Liver (tissue), 9 donors: Measurements from ENCODE around the gene WIPF2. TPM values are rescaled to one million over a fixed set of nuclear protein-coding genes. Genes with fewer than 3 reads are reported as not detected.

Source experiments
- DNase-seq: peaks from one replicate; pipeline ENCODE4 v3.0.0-alpha.2; 2017; ENCODE audit warnings: low spot score
- H3K27ac ChIP-seq, 2 donors: one replicate each; pipeline ENCODE4 v1.7.0; 2013; ENCODE audit warnings: inconsistent platforms in 2 of 2, low read length in 2 of 2, control low read depth in 1 of 2, low read depth in 1 of 2, mild to moderate bottlenecking in 1 of 2
- H3K27me3 ChIP-seq, 4 donors: one replicate each; pipeline versions ENCODE4 v1.6.1 to v1.7.0; 2013; ENCODE audit warnings: low read length in 3 of 4, inconsistent platforms in 1 of 4, mild to moderate bottlenecking in 1 of 4, moderate library complexity in 1 of 4; ENCODE audit not compliant: control insufficient read depth in 4 of 4, insufficient read depth in 4 of 4
- H3K36me3 ChIP-seq, 4 donors: one replicate each; pipeline versions ENCODE4 v1.6.1 to v1.7.0; 2013; ENCODE audit warnings: low read length in 3 of 4, mild to moderate bottlenecking in 3 of 4, low read depth in 1 of 4, moderate library complexity in 1 of 4; ENCODE audit not compliant: control insufficient read depth in 4 of 4, insufficient read depth in 3 of 4
- H3K4me1 ChIP-seq, 4 donors: one replicate each; pipeline versions ENCODE4 v1.6.1 to v1.7.0; 2013; ENCODE audit warnings: low read length in 3 of 4, mild to moderate bottlenecking in 3 of 4, moderate library complexity in 1 of 4; ENCODE audit not compliant: control insufficient read depth in 4 of 4, insufficient read depth in 4 of 4
- H3K4me3 ChIP-seq, 3 donors: one replicate each; pipeline versions ENCODE4 v1.6.1 to v1.7.0; 2013; ENCODE audit warnings: low read length in 3 of 3, control low read depth in 1 of 3, low read depth in 1 of 3, mild to moderate bottlenecking in 1 of 3
- H3K9ac ChIP-seq, 2 donors: one replicate each; pipeline ENCODE4 v1.7.0; 2013; ENCODE audit warnings: low read length in 2 of 2, mild to moderate bottlenecking in 2 of 2, moderate library complexity in 2 of 2, control low read depth in 1 of 2, low read depth in 1 of 2
- H3K9me3 ChIP-seq, 4 donors: one replicate each; pipeline versions ENCODE4 v1.6.1 to v1.7.0; 2013; ENCODE audit warnings: low read length in 3 of 4; ENCODE audit not compliant: control insufficient read depth in 4 of 4
- ATF3 ChIP-seq: IDR thresholded peaks from 2 replicates; pipeline ENCODE4 v1.6.1; 2016; ENCODE audit warnings: antibody characterized with exemption
- EGR1 ChIP-seq, 2 donors: IDR thresholded peaks; 2 replicates each; pipeline ENCODE4 v1.6.1; 2016 to 2018; ENCODE audit warnings: antibody characterized with exemption in 2 of 2, low read depth in 2 of 2
- FOXA1 ChIP-seq: IDR thresholded peaks from 2 replicates; pipeline ENCODE4 v1.6.1; 2016; ENCODE audit warnings: antibody characterized with exemption
- FOXA2 ChIP-seq: IDR thresholded peaks from 2 replicates; pipeline ENCODE4 v1.6.1; 2016; ENCODE audit warnings: antibody characterized with exemption
- GABPA ChIP-seq, 2 donors: IDR thresholded peaks in 1 of 2; conservative IDR thresholded peaks in 1 of 2; 2 replicates each; pipeline ENCODE4 v1.6.1; 2016; ENCODE audit warnings: antibody characterized with exemption in 2 of 2, mild to moderate bottlenecking in 1 of 2, moderate library complexity in 1 of 2
- HNF4A ChIP-seq, 2 donors: conservative IDR thresholded peaks; 2 replicates each; pipeline ENCODE4 v1.6.1; 2016; ENCODE audit warnings: antibody characterized with exemption in 2 of 2, mild to moderate bottlenecking in 2 of 2
- HNF4G ChIP-seq: IDR thresholded peaks from 2 replicates; pipeline ENCODE4 v1.6.1; 2016; ENCODE audit warnings: antibody characterized with exemption
- JUND ChIP-seq, 2 donors: IDR thresholded peaks; 2 replicates each; pipeline ENCODE4 v1.6.1; 2016; ENCODE audit warnings: antibody characterized with exemption in 2 of 2
- MAX ChIP-seq: IDR thresholded peaks from 2 replicates; pipeline ENCODE4 v1.6.1; 2016; ENCODE audit warnings: antibody characterized with exemption
- NR2F2 ChIP-seq: IDR thresholded peaks from 2 replicates; pipeline ENCODE4 v1.6.1; 2016; ENCODE audit warnings: antibody characterized with exemption
- RAD21 ChIP-seq, 2 donors: IDR thresholded peaks; 2 replicates each; pipeline ENCODE4 v1.6.1; 2016; ENCODE audit warnings: antibody characterized with exemption in 2 of 2, mild to moderate bottlenecking in 2 of 2
- RXRA ChIP-seq, 2 donors: IDR thresholded peaks; 2 replicates each; pipeline ENCODE4 v1.6.1; 2017 to 2018; ENCODE audit warnings: antibody characterized with exemption in 2 of 2, mild to moderate bottlenecking in 1 of 2
- SP1 ChIP-seq: IDR thresholded peaks from 2 replicates; pipeline ENCODE4 v1.6.1; 2018; ENCODE audit warnings: antibody characterized with exemption, mild to moderate bottlenecking
- TAF1 ChIP-seq: conservative IDR thresholded peaks from 2 replicates; pipeline ENCODE4 v1.6.1; 2016; ENCODE audit warnings: antibody characterized with exemption, mild to moderate bottlenecking
- YY1 ChIP-seq: IDR thresholded peaks from 2 replicates; pipeline ENCODE4 v1.6.1; 2016; ENCODE audit warnings: antibody characterized with exemption, mild to moderate bottlenecking
- WGBS: extraction: QIAGEN DNeasy Blood & Tissue Kit; methylation state at CpG from one replicate; pipeline ENCODE4 v1.1.7; 2013; 5-methylcytosine and 5-hydroxymethylcytosine counted together
- polyA plus RNA-seq, 2 donors: library from polyadenylated mRNA; stranded (reverse) in 1 of 2; unstranded in 1 of 2; fragments of 200-250 nt in 1 of 2; fragments of >200 nt in 1 of 2; fragmentation: Nextera tagmentation in 1 of 2; extraction: Ambion mirVana in 1 of 2; gene quantifications; one replicate each; pipeline versions ENCODE4 v1.2.1 to v1.2.3, GENCODE V29; 2013 to 2015
- total RNA-seq, 2 donors: library from RNA; depleted of rRNA; stranded (reverse); fragments of >200 nt; gene quantifications; one replicate each; pipeline ENCODE4 v1.2.3, GENCODE V29; 2014
- TF ChIP-seq, protein P1 (sequence below): IDR thresholded peaks from 2 replicates; pipeline ENCODE4 v1.6.1; 2016; ENCODE audit warnings: antibody characterized with exemption
- TF ChIP-seq, protein P2 (sequence below): fragments of 150-350 bp; IDR thresholded peaks from 2 replicates; pipeline ENCODE4 v1.5.1; 2017; ENCODE audit warnings: improper control_type of control experiment, low read depth, low read length; ENCODE audit not compliant: missing input control
- TF ChIP-seq, protein P3 (sequence below): IDR thresholded peaks from 2 replicates; pipeline ENCODE4 v1.6.1; 2016; ENCODE audit warnings: antibody characterized with exemption, mild to moderate bottlenecking
- donor health status: healthy.
- donor health status: healthy.
- donor health status: healthy.
- donor health status: healthy.
- donor health status: healthy.

WIPF2 gene
- total and polyA plus RNA-seq, 4 donors: 4.4 to 5.6 (median 5.2) TPM

DNA sequence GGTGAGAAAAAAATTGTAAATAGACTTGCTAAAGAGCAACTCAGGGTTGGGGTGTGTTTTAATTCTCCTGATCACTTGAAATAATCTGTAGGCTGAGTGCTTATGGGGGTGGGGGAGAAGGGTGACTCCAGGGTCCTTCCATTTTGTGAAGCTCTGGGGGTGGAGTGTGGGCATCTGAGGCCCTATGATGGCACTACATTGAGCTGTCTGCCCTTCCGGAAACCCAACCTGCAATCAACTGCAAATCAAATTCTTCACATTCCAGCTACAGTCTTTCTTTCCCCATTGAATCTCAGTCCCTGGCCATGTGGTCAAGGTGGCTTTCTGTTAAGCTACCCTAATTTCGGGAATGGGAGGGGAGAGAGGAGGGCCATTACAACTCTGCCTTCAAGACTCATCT lies 62.6 kb downstream of the WIPF2 start:
- 94% methylated on average over 2 of the region's 2 CpGs for WGBS
- DNase-seq: no peak
- no peaks in the 10 kb centered on the region for H3K9me3 ChIP-seq
- H3K9ac ChIP-seq: no peak overlapping the region
- H3K36me3 ChIP-seq: peaks cover 13 to 46% (median 28%) of the 10 kb centered on the region in 4 donors
- H3K27ac ChIP-seq: no peak overlapping the region
- H3K4me3 ChIP-seq: no peak overlapping the region
- H3K27me3 ChIP-seq: no peaks in the 10 kb centered on the region
- no peak for TF ChIP-seq NR2F2
- TF ChIP-seq MAX: no peak
- no peak for TF ChIP-seq RAD21 (IDR thresholded peaks at IDR 0.05)
- no peak for TF ChIP-seq FOXA2
- TF ChIP-seq, protein P1, sequence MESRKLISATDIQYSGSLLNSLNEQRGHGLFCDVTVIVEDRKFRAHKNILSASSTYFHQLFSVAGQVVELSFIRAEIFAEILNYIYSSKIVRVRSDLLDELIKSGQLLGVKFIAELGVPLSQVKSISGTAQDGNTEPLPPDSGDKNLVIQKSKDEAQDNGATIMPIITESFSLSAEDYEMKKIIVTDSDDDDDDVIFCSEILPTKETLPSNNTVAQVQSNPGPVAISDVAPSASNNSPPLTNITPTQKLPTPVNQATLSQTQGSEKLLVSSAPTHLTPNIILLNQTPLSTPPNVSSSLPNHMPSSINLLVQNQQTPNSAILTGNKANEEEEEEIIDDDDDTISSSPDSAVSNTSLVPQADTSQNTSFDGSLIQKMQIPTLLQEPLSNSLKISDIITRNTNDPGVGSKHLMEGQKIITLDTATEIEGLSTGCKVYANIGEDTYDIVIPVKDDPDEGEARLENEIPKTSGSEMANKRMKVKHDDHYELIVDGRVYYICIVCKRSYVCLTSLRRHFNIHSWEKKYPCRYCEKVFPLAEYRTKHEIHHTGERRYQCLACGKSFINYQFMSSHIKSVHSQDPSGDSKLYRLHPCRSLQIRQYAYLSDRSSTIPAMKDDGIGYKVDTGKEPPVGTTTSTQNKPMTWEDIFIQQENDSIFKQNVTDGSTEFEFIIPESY: no peak
- no peak for TF ChIP-seq HNF4G
- TF ChIP-seq GABPA (IDR thresholded peaks at IDR 0.05 in 1 of 2, conservative IDR thresholded peaks at IDR 0.05 in 1 of 2): no peak
- no peak for TF ChIP-seq YY1
- TF ChIP-seq EGR1 (IDR thresholded peaks at IDR 0.05; ENCODE audit: low read depth in 2 of 2): no peak
- TF ChIP-seq, protein P2, sequence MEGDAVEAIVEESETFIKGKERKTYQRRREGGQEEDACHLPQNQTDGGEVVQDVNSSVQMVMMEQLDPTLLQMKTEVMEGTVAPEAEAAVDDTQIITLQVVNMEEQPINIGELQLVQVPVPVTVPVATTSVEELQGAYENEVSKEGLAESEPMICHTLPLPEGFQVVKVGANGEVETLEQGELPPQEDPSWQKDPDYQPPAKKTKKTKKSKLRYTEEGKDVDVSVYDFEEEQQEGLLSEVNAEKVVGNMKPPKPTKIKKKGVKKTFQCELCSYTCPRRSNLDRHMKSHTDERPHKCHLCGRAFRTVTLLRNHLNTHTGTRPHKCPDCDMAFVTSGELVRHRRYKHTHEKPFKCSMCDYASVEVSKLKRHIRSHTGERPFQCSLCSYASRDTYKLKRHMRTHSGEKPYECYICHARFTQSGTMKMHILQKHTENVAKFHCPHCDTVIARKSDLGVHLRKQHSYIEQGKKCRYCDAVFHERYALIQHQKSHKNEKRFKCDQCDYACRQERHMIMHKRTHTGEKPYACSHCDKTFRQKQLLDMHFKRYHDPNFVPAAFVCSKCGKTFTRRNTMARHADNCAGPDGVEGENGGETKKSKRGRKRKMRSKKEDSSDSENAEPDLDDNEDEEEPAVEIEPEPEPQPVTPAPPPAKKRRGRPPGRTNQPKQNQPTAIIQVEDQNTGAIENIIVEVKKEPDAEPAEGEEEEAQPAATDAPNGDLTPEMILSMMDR: no peak
- TF ChIP-seq TAF1: no peak
- TF ChIP-seq SP1: no peak
- no peak for TF ChIP-seq FOXA1
- H3K4me1 ChIP-seq: peaks cover 0 to 14% (median 8%) of the 10 kb centered on the region in 4 donors

DNA sequence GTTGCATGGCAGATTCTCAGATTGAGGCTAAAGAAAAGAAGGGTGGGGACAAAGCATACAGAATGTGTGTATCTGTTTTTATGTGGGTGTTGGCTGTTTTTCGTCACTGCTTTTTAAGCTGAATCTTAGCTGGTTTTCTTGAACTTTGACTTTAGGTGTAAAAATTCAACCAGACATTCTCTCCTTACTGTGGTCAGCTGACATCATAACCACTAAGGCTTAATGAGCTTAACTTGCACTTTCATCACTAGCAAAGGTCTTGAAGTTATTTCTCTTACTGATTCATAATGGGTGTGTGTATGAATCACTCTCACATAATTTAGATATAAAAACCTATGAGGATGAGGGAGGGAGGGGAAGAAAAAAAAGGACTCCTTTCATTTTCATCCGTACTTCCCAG lies 64.6 kb downstream of the WIPF2 start:
- whole genome bisulfite sequencing: 21% methylated on average over 2 of the region's 2 CpGs
- H3K36me3 ChIP-seq: peaks cover 6 to 30% (median 15%) of the 10 kb centered on the region in 4 donors

DNA sequence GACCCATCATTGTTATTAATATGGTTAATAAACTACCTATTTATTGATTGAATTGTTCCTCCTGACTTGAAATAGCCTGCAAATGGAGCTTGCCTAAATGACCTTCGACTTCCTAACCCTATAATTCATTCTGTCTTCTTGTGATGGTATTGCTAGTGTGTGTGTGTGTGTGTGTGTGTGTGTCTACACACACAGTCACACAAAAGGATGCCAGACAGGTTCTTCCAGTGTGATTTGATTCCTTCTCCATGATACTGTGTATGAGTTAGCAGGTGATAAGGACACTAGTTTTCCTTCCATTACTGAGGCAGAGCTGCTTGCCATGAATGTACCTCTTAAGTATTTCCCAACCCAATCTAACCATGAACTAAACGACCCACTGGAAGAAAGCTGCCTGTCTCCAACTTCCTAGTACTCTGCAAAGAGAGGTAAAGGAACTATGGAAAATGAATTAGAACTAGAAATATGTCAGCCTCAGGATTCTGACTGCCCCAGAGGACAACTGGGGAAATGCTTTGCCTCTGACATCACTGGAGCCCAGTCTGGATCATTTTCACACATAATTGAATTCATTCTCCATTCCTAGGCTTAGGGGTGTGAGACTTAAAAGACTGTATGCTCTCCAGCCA lies 65.1 kb downstream of the WIPF2 start:
- no peak for DNase-seq
- TF ChIP-seq JUND (IDR thresholded peaks at IDR 0.05) (no peak), RXRA (IDR thresholded peaks at IDR 0.05) (peak; percentile 35 to 79), YY1 (peak; percentile 47), ATF3 (no peak), FOXA2 (no peak), TAF1 (no peak), RAD21 (IDR thresholded peaks at IDR 0.05) (peak in 1 of 2 donors; percentile 27), HNF4A (conservative IDR thresholded peaks at IDR 0.05) (peak in 1 of 2 donors; percentile 52), NR2F2 (peak; percentile 52), SP1 (peak; percentile 63)
- TF ChIP-seq, protein P3, sequence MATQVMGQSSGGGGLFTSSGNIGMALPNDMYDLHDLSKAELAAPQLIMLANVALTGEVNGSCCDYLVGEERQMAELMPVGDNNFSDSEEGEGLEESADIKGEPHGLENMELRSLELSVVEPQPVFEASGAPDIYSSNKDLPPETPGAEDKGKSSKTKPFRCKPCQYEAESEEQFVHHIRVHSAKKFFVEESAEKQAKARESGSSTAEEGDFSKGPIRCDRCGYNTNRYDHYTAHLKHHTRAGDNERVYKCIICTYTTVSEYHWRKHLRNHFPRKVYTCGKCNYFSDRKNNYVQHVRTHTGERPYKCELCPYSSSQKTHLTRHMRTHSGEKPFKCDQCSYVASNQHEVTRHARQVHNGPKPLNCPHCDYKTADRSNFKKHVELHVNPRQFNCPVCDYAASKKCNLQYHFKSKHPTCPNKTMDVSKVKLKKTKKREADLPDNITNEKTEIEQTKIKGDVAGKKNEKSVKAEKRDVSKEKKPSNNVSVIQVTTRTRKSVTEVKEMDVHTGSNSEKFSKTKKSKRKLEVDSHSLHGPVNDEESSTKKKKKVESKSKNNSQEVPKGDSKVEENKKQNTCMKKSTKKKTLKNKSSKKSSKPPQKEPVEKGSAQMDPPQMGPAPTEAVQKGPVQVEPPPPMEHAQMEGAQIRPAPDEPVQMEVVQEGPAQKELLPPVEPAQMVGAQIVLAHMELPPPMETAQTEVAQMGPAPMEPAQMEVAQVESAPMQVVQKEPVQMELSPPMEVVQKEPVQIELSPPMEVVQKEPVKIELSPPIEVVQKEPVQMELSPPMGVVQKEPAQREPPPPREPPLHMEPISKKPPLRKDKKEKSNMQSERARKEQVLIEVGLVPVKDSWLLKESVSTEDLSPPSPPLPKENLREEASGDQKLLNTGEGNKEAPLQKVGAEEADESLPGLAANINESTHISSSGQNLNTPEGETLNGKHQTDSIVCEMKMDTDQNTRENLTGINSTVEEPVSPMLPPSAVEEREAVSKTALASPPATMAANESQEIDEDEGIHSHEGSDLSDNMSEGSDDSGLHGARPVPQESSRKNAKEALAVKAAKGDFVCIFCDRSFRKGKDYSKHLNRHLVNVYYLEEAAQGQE: no peak

More for the DNA sequence above, 64.6 kb downstream of the WIPF2 start:
- H3K4me3 ChIP-seq: no peak overlapping the region
- peak in 1 of 2 donors; percentile 33 for TF ChIP-seq HNF4A (conservative IDR thresholded peaks at IDR 0.05)
- no peak for TF ChIP-seq GABPA (IDR thresholded peaks at IDR 0.05 in 1 of 2, conservative IDR thresholded peaks at IDR 0.05 in 1 of 2)
- H3K9me3 ChIP-seq: no peaks in the 10 kb centered on the region
- H3K9ac ChIP-seq: peak overlapping the region in 1 of 2 donors; percentile 23
- H3K4me1 ChIP-seq: peaks cover 0 to 21% (median 15%) of the 10 kb centered on the region in 4 donors
- no peaks in the 10 kb centered on the region for H3K27me3 ChIP-seq
- H3K27ac ChIP-seq: peak overlapping the region in 1 of 2 donors; percentile 22
- DNase-seq: no peak

More for the DNA sequence above, 65.1 kb downstream of the WIPF2 start:
- peaks cover 2 to 24% (median 12%) of the 10 kb centered on the region in 4 donors for H3K36me3 ChIP-seq
- no peak overlapping the region for H3K27ac ChIP-seq
- H3K4me3 ChIP-seq: no peak overlapping the region
- peaks cover 0 to 21% (median 15%) of the 10 kb centered on the region in 4 donors for H3K4me1 ChIP-seq
- no peaks in the 10 kb centered on the region for H3K9me3 ChIP-seq
- 19% methylated on average over 2 of the region's 2 CpGs for WGBS
- no peaks in the 10 kb centered on the region for H3K27me3 ChIP-seq
- H3K9ac ChIP-seq: peak overlapping the region in 1 of 2 donors; percentile 23
